PC-9 (cell line): ENCODE data around the gene RBM33. TPM values are rescaled to one million over a fixed set of nuclear protein-coding genes. Genes with fewer than 3 reads are reported as not detected.

ENCODE experiments used
- BruUV-seq: library from RNA; stranded (reverse); fragments of 400-500 nt; replicated peaks from 2 replicates; lab custom pipeline; 2021; lab: Mats Ljungman, UMichigan
- CTCF ChIA-PET: fragments of 300-600 bp; sonication (Branson Sonifier 250); formaldehyde crosslinking; loops from one replicate; lab custom pipeline; 2022; ENCODE audit warnings: antibody characterized with exemption; lab: Charles Lee
- POLR2A ChIA-PET: fragments of 300-600 bp; sonication (Branson Sonifier 250); formaldehyde crosslinking; loops from one replicate; lab custom pipeline; 2022; ENCODE audit warnings: antibody characterized with exemption; ENCODE audit not compliant: unreplicated experiment; lab: Charles Lee
- DNase-seq, 2 experiments: peaks; one replicate each; pipeline versions ENCODE4 v3.0.0 to v3.0.0-alpha.2; 2015 to 2022; ENCODE audit warnings: mixed read lengths in 1 of 2
- H2AFZ ChIP-seq: fragments of 200-600 bp; sonication (generic); 2 replicates; pipeline ENCODE4 v1.8.1; 2017; ENCODE audit warnings: antibody characterized with exemption
- H3F3A ChIP-seq: fragments of 200-600 bp; sonication (generic); 2 replicates; pipeline ENCODE4 v1.8.1; 2017; ENCODE audit warnings: antibody characterized with exemption, mild to moderate bottlenecking, low read depth; ENCODE audit not compliant: insufficient read depth
- H3K27ac ChIP-seq: fragments of 200-600 bp; sonication (generic); 2 replicates; pipeline ENCODE4 v1.6.1; 2016; ENCODE audit warnings: mixed run types
- H3K27me3 ChIP-seq: fragments of 200-600 bp; sonication (generic); 2 replicates; pipeline ENCODE4 v1.6.1; 2016; ENCODE audit warnings: low read depth, mixed run types; ENCODE audit not compliant: insufficient read depth
- H3K36me3 ChIP-seq: fragments of 200-600 bp; sonication (generic); 2 replicates; pipeline ENCODE4 v1.6.1; 2016; ENCODE audit warnings: low read depth, mixed run types
- H3K4me1 ChIP-seq: fragments of 200-600 bp; sonication (generic); replicated peaks from 2 replicates; pipeline ENCODE4 v1.6.1; 2016; ENCODE audit warnings: mixed run types; ENCODE audit not compliant: insufficient read depth
- H3K4me2 ChIP-seq: fragments of 200-600 bp; sonication (generic); 2 replicates; pipeline ENCODE4 v1.6.1; 2017; ENCODE audit warnings: mixed run types
- H3K4me3 ChIP-seq: fragments of 200-600 bp; sonication (generic); 2 replicates; pipeline ENCODE4 v1.6.1; 2016; ENCODE audit warnings: mixed run types
- H3K79me2 ChIP-seq: fragments of 200-600 bp; sonication (generic); 2 replicates; pipeline ENCODE4 v1.6.1; 2017; ENCODE audit warnings: low read depth, mixed run types
- H3K9me2 ChIP-seq: fragments of 200-600 bp; sonication (generic); 2 replicates; pipeline ENCODE4 v1.8.1; 2017; ENCODE audit warnings: mild to moderate bottlenecking; ENCODE audit not compliant: insufficient read depth
- H3K9me3 ChIP-seq: fragments of 200-600 bp; sonication (generic); 2 replicates; pipeline ENCODE4 v1.8.1; 2016; ENCODE audit warnings: low read depth; ENCODE audit not compliant: insufficient read depth
- H4K20me1 ChIP-seq: fragments of 200-600 bp; sonication (generic); 2 replicates; pipeline ENCODE4 v1.8.1; 2017; ENCODE audit not compliant: insufficient read depth
- EZH2 ChIP-seq: fragments of 200-600 bp; sonication (generic); IDR thresholded peaks from 2 replicates; pipeline ENCODE4 v1.8.0; 2017; ENCODE audit warnings: antibody characterized with exemption, low read depth
- intact Hi-C: fragments of 100-400 bp; cut with micrococcal nuclease; formaldehyde crosslinking; loops from one replicate; pipeline ENCODE4 v1.10.0; 2022; ENCODE audit not compliant: unreplicated experiment
- total RNA-seq: library from RNA; stranded (reverse); gene quantifications from 2 replicates; pipeline ENCODE4 v1.2.3, GENCODE V29; 2021
- TF ChIP-seq, protein P1 (sequence below): fragments of 200-600 bp; sonication (generic); conservative IDR thresholded peaks from 2 replicates; pipeline ENCODE4 v1.6.1; 2017; ENCODE audit warnings: mixed run types, antibody characterized with exemption, mild to moderate bottlenecking, moderate library complexity

The RBM33 gene
- total RNA-seq, 1 experiment from 2014 or later = 85.7 TPM

DNA sequence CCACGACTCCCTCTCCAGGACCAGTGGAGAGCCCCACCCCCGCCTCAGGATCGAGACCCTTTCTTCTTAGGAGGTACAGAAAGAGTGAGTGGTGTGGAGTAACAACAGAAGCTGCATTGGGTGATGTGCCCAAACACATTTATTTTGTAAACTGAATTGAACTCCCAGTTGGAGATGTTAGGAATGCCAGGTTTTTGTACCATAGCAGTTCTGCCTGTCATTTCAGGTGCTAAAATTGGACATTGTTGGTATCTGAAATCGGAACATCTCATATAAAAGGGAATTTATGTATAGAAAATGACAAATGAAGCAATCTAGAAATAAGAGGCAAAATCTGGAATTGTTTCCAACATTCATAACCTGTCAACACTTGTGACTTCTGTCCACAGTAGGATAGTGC, 93.1 kb downstream of the RBM33 start:
- peaks cover 44% of the 10 kb centered on the region for H4K20me1 ChIP-seq
- no peak overlapping the region for H3K4me2 ChIP-seq
- H3F3A ChIP-seq = peaks cover 10% of the 10 kb centered on the region; the same call in 1 of the 2 replicates
- H3K4me1 ChIP-seq = no peaks in the 10 kb centered on the region
- H3K4me3 ChIP-seq = no peak overlapping the region
- no peaks in the 10 kb centered on the region for H3K9me2 ChIP-seq
- H3K27ac ChIP-seq = no peak overlapping the region
- ChIA-PET CTCF (no interaction called here), POLR2A (no interaction called here)
- no peak overlapping the region for H2AFZ ChIP-seq
- H3K36me3 ChIP-seq = peaks cover 40% of the 10 kb centered on the region
- H3K9me3 ChIP-seq = no peaks in the 10 kb centered on the region
- no TSS peak for BruUV-seq
- intact Hi-C loops = loop anchor here (10.0 kb wide), 1 partner anchor 353 kb away; no protein-coding TSS in a partner anchor
- no peaks in the 10 kb centered on the region for H3K27me3 ChIP-seq
- H3K79me2 ChIP-seq = no peaks in the 10 kb centered on the region
- DNase-seq = no peak
- TF ChIP-seq, protein P1, sequence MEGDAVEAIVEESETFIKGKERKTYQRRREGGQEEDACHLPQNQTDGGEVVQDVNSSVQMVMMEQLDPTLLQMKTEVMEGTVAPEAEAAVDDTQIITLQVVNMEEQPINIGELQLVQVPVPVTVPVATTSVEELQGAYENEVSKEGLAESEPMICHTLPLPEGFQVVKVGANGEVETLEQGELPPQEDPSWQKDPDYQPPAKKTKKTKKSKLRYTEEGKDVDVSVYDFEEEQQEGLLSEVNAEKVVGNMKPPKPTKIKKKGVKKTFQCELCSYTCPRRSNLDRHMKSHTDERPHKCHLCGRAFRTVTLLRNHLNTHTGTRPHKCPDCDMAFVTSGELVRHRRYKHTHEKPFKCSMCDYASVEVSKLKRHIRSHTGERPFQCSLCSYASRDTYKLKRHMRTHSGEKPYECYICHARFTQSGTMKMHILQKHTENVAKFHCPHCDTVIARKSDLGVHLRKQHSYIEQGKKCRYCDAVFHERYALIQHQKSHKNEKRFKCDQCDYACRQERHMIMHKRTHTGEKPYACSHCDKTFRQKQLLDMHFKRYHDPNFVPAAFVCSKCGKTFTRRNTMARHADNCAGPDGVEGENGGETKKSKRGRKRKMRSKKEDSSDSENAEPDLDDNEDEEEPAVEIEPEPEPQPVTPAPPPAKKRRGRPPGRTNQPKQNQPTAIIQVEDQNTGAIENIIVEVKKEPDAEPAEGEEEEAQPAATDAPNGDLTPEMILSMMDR = no peak
- no peak for TF ChIP-seq EZH2

DNA sequence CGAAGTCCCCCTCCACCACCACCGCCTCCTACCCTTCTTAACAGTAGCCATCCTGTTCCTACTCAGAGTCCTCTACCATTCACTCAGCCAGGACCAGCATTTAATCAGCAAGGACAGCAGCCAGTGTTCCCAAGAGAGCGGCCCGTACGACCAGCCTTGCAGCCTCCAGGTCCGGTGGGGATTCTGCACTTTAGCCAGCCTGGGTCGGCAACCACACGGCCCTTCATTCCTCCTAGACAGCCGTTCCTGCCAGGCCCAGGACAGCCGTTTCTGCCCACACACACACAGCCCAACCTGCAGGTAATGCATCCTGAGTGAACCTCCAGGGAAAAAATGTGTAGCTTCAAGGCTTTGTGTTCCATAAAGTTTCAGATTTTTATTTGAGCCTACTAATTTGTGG, 93.6 kb downstream of the RBM33 start:
- Histone ChIP-seq H4K20me1 (peaks cover 48% of the 10 kb centered on the region), H2AFZ (no peak overlapping the region), H3K79me2 (no peaks in the 10 kb centered on the region), H3K27me3 (no peaks in the 10 kb centered on the region), H3K4me3 (no peak overlapping the region), H3F3A (peaks cover 10% of the 10 kb centered on the region; the same call in 1 of the 2 replicates), H3K9me3 (no peaks in the 10 kb centered on the region), H3K27ac (no peak overlapping the region), H3K9me2 (no peaks in the 10 kb centered on the region), H3K36me3 (peaks cover 40% of the 10 kb centered on the region), H3K4me2 (no peak overlapping the region), H3K4me1 (no peaks in the 10 kb centered on the region)
- ChIA-PET POLR2A (no interaction called here), CTCF (no interaction called here)
- intact Hi-C loops = loop anchor here (1.0 to 10.0 kb wide), 3 partner anchors 140 to 809 kb away; no protein-coding TSS in a partner anchor
- no TSS peak for BruUV-seq
- TF ChIP-seq EZH2 = no peak
- TF ChIP-seq, protein P1 = no peak
- DNase-seq = no peak

- H3K9me3 ChIP-seq = no peaks in the 10 kb centered on the region
- TF ChIP-seq, protein P1 = peak; percentile 84
- no peak for TF ChIP-seq EZH2
- ChIA-PET CTCF (no interaction called here), POLR2A (no interaction called here)
- no peaks in the 10 kb centered on the region for H3K27me3 ChIP-seq
- DNase-seq = peak; percentile 51 to 60
- H3K79me2 ChIP-seq = no peaks in the 10 kb centered on the region
- H2AFZ ChIP-seq = no peak overlapping the region
- peaks cover 10% of the 10 kb centered on the region; the same call in 1 of the 2 replicates for H3F3A ChIP-seq
- peaks cover 54% of the 10 kb centered on the region for H4K20me1 ChIP-seq
- BruUV-seq = no TSS peak
- no peak overlapping the region for H3K27ac ChIP-seq
- H3K4me3 ChIP-seq = no peak overlapping the region
- H3K4me1 ChIP-seq = no peaks in the 10 kb centered on the region
- H3K9me2 ChIP-seq = no peaks in the 10 kb centered on the region
- intact Hi-C loops = loop anchor here (1.0 to 10.0 kb wide), 3 partner anchors 141 to 810 kb away; no protein-coding TSS in a partner anchor
- H3K4me2 ChIP-seq = no peak overlapping the region
- H3K36me3 ChIP-seq = peaks cover 40% of the 10 kb centered on the region
Measured at GRCh38 chr7:155738652-155739537, 94.4 kb downstream of the RBM33 start.
